ENCODE results near the gene PPT1.

PPT1 gene

GRCh38 chr1:40096977-40097782 is at the start of gene PPT1:
Gene PPT1 (minus strand): TSS chr1:40097252. CDS start chr1:40097238, 14 bp downstream.
- no peak for FAIRE-seq

DNA sequence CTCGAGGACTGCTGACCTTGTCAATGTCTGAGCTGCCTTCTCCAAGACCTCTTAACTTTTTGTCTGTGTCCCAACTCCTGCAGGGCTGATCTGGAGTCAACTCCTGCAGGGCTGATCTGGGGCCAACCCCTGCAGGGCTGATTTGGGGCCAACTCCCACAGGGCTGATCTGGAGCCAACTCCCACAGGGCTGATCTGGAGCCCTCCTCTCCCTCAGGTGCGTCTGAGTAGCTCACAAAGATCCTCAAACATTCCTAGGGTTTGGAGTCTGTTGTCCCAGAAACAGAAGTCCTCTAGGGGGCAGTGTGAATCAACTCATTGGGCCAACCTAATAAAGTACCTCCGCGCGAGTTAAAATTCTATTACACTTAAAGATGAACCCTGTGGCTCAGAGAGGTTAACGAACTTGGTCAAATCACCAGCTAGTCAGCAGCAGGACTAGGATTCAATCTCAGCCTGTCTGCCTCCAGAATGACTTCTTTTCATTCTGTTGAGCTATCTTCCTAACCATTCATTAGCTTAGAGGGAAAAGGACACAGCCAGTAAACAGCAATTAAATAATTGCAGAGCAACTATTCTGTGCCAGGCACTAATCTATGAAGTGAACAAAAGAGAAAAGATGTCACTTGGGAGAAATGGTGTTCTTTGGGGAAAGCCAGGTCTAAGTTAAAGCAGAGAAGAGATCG is 47.0 kb upstream of the PPT1 start:
- peak; percentile 25 for FAIRE-seq

DNA sequence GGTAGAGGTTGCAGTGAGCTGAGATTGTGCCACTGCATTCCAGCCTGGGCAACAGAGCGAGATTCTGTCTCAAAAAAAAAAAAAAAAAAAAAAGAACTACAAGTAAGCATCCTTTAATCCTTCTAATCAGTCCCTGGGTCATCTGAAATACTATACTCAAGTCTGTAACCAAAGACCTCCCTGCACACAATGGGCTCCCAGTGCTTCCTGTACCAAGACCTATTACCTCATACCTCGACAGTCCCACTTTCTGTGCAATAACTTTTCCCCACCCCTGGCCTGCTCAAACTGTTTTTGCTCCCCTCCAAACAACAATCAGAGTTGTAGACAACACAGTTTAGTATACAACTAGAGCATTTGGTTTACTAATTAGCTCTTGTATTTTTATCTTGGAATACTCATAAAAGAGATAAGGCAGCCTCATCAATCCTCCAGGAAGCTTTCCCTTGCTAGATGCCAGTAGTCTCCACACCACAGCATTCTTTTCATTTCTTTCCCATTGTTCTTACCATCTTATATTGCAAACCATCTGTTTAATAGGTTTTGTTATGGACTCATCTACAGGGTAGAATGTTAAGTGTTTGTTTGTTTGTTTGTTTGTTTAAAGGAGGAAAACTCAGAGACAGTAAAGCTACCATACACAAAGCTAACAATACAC is 45.0 kb upstream of the PPT1 start:
- no peak for FAIRE-seq

- no peak for FAIRE-seq
These were observed 43.3 kb upstream of the PPT1 start for GRCh38 chr1:40140211-40140973.

DNA sequence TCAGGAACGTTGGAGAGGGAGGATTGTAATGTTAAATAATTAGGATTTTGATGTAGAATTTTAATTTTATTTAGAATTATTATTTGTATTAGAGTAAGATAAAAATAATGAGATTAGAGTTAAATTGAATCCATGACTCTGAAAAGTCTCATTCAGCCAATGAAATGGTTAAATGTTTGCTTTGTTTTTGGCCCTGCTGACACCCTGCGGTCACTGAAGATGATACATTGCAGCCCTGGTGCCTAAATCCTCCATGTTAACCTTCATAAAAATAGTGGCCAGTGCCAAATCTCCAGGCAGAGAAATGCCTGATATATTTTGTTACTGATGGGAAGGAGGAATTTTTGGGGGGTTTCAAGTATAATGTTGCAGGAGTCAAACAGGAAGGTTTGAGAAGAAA is 36.8 kb upstream of the PPT1 start:
- FAIRE-seq, result no peak

- FAIRE-seq, result no peak
These were observed 36.2 kb upstream of the PPT1 start for GRCh38 chr1:40133312-40133665.

DNA sequence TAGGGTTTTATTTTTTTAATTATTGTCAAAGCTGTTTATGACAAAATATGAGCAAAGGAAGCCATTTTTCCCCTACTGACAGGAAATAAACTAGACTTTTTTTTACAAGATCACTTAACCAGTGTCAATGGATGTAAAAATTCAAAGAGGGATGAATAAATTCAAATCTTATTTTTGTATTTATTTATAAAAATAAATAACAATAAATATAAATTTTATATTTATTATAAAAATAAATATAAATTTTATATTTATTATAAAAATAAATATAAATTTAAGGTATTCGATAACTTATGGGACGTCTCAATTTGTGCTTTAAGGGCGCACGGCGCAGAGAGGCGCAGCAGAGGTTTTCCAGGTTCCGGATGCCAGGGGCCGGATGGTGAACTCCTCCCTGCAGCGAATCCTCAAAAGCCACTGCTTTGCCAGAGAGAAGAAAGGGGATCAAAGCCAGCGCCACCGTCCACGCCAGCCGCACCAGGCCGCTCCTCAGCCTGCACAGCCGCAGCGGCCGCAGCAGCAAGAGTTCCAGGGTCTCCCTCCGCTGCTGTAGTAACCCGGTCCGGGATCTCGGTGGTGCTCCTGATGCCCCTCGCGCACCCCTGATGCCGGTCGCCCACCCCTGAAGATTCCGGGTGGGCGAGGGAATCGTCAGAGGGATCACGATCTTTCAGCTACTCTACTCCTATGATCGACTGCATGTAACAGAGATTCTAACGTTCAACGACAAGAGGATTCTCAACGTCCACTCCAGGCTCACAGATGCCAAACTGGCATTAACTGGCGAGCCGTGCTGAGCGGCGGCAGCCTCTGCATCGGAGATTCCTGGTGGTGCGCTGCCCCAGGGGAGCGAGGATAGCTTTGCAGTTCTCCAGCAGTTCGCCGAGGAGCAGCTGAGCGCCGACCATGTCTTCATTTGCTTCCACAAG is 35.6 kb upstream of the PPT1 start:
- peak; percentile 84 for FAIRE-seq

DNA sequence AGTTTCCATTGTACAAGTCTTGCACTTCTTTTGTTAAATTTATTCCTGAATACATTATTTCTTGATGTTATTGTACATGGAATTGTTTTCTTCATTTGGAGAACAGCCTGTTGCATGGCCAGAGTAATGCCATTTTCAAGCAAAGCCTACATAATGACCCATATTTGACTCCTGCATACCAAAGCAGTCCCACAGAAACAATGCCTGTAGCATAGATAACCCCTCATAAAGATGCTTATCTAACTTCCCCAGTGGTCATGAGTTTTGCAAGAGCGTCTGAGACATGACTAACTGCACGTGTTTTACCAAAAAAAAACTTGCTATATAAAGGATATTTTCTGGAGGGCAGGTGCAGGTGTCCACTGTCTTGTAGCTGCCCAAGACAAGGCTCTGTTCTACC is 33.8 kb upstream of the PPT1 start:
- no peak for FAIRE-seq

- FAIRE-seq, result no peak
These were observed 25.8 kb upstream of the PPT1 start for GRCh38 chr1:40122855-40123254.

- no peak for FAIRE-seq
These were observed 23.1 kb upstream of the PPT1 start for GRCh38 chr1:40120128-40120527.

- no peak for FAIRE-seq
These were observed 17.3 kb upstream of the PPT1 start for GRCh38 chr1:40114400-40114799.

DNA sequence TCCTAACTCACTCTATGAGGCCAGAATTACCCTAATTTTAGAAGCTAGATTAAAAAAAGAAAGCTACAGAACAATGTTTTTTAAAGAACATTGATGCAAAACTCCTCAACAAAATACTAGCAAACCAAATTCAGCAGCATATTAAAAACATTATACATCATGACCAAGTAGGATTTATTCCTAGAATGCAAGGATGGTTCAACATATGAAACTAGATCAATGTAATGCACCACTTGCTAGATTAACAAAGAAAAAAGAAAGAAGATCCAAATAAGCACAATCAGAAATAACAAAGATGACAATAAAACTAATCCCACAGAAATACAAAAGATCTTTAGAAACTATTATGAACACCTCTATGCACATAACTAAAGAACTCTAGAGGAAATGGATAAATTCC is 13.3 kb upstream of the PPT1 start:
- FAIRE-seq, result no peak

GRCh38 chr1:40107290-40107959 is 10.4 kb upstream of the PPT1 start:
- no peak for FAIRE-seq

DNA sequence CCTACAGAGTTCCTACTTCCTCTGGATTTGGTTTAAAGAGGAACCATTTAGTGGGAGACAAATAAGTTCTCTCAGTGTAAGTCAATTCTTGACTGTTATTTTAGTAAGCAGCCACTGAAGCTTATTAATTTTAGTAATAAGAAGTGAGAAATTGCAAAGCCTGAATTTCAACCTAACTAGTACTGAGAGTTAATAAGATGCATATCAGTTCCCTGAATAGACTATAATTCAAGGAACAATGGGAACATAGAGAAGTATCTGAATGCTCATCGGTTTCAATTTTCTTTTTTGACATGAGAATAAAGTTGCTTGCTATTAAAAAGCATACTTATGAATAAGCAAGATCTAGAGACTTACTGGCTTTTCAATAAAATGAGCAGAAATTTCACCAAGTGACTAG is 8.0 kb upstream of the PPT1 start:
- FAIRE-seq, result no peak

GRCh38 chr1:40102896-40103295 is 5.8 kb upstream of the PPT1 start:
- no peak for FAIRE-seq

GRCh38 chr1:40102038-40102437 is 5.0 kb upstream of the PPT1 start:
- no peak for FAIRE-seq

DNA sequence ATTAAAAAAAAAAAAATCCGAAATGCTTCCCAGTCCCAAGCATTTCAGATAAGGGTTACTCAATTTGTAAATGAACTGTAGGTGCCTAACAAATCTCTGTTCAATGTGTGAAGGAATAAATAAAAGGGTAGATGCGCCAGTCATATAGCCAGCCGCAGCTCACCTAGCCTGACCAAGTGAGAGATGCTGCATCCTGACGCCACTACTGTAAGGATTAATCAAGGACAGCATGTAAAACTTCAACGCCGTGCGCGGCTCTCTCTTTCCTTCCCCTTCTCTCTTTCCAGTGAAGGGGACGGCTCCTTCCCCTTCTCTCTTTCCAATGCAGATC is 441 bp downstream of the PPT1 start:
- no peak for FAIRE-seq

GRCh38 chr1:40095806-40096205 is 1.2 kb downstream of the PPT1 start:
- FAIRE-seq, result no peak

DNA sequence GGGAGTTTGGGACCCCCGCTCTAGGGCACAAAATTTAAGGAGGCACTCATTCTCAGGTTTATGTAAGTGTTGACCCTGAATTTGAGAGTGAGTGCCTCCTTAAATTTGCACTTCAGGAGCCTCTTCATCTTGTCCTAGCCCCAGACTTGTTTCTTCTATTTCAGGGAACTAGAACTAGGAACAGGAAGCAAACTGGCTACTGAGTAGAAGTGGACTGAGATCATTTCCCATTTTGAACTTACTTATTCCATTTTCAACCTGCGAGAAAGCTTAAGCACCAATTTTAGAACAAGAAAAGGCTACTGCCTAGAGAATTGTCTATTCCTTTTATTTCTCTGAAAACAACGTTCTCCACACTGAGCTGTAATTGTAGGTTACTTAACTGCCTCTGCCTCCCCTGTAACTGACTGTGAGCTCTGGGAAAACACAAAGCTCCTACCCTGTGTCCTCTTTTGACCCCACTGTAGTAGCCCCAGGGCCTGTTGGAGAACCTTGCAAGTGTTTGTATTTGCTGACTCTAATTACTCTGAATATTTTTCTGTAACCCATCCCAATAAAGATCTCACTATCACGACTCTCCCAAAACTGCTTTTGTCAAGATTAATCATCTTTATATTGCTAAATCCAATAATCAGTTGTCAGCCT is 2.5 kb downstream of the PPT1 start:
- FAIRE-seq, result no peak

DNA sequence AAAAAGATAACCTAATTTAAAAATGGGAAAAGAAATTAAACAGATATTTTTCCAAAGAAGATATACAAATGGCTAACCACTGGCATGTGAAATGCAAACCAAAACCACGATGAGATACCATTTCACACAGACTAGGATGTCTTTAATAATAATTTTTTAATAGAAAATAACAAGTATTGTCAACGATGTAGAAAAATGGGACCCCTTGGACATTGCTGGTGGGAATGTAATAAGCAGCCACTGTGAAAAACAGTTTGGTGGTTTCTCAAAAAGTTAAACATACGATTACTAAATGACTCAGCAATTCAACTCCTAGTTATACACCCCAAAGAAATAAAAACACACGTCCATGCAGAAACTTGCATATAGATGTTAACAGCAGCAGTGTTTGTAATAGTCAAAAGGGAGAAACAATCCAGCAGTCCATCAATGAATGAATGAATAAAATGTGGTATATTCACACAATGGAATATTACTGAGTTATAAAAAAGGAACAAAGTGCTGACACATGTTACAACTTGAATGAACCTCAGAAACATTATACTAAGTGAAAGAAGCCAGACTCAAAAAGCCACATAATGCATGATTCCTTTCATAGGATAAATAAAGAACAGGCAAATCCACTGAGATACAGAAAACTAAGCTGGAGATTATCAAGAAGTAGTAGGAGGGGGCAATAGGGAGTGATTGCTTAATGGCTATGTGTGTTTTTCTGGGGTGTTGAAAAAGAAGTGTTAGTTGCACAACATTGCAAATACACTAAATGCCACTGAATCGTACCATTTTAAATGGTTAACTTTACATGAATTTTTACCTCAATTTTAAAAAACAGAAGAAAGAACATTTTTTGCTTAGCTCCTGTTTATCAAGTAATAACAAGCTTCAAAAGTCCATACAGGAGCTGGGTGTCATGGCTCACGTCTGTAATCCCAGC is 4.1 kb downstream of the PPT1 start:
- FAIRE-seq, result no peak

Data from A204.1 (cell line).